HG03066 (cell line): ENCODE data around the gene ZNF446.
"Not testable (repeated sequence)": the region's sequence is repeated elsewhere in the genome, so short reads cannot be mapped to it uniquely, and the experiment has no call there.

Experiments
- ATAC-seq: cut with Tn5 transposase; IDR thresholded peaks from one replicate; pipeline ENCODE4 v1.9.1; 2021; ENCODE audit warnings: low read depth; ENCODE audit not compliant: unreplicated experiment

The ZNF446 gene

DNA sequence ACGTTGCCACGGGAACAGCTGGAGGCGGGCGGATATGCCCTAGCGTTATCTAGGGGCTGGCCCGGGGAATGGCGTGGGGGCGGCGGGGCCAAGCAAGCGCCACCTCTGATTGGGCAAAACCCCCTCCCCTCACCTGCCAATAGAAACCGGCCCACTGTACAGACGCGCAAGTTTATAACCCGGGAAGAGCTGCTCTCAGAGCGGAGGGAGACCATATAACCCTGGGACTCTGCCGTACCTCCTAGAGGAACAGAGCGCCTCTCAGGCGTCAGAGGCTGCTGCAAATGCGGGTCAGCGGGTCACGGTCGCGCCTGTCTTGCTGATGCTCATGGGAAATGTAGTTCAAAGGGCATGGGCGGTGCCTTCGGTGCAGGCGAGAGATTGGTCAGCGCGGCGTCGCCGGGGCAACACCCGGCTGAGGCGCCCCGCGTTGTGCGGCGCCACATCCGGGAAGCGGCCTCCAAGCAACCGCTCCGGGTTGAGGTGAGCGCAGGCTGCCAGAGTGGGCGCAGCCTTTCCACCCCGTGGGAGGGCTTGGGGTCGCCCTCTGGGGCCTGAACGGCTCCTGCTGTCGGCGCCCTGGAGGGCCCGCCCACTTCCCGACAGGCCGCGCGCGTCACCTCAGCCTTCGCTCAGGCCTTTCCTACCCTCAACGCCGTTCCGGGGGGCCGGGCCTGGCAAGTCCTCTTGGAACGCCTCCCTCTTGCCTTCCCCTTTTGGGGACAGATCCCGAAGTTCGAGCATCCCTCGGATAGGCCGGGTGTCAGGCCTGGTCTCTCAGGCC lies at the start of gene ZNF446:
Gene ZNF446, plus strand, starts transcription at position 639 of the 784 bp plus-strand sequence. CDS start 867 bp downstream, outside the sequence.
- ATAC-seq, result peak; percentile 88

DNA sequence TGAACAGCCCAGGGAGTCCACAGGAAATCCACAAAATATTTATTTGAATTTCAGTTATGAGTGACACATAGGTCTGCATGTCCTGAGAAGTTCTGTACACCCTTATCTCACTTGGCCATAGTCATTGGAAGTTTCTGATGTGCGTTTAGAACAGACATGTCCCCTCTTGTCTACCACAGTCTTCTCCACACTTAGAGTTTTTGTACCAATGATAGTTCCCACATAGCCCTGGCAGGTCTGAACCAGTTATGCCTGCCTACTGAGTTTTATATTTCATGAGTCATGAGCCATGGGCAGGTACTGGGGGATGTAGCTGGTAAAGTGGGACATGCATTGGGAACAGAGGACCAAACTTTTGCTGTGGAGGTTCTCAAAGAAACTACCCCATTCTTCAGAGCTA lies 47.5 kb upstream of the ZNF446 start:
- no peak for ATAC-seq

DNA sequence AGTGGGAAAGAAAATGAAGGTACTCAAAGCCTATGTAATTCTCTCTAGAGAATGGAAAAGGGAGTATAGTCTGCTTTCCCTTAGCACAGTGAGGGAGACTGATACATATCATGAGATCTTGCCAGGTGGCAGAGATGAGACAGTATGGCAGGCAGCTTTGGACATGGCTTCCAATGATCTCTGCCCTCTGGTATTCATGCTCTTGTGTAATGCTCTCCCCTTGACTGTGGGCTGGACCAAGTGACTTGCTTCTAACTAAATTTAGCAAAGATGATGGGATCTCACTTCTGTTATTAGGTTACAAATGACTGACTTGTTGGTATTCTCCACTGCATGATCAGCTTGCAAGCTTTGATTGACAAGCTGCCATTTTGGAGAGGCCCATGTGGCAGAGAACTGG lies 46.4 kb upstream of the ZNF446 start:
- ATAC-seq, result no peak

GRCh38 chr19:58434217-58434616 lies 41.9 kb upstream of the ZNF446 start:
- ATAC-seq, result no peak

- ATAC-seq, result peak; percentile 95
Measured at GRCh38 chr19:58439576-58440554, 36.3 kb upstream of the ZNF446 start, which contains the start of gene ZNF132. Gene ZNF132, minus strand, starts transcription at chr19:58440153. Its CDS starts 332 bp downstream, at chr19:58439821.

DNA sequence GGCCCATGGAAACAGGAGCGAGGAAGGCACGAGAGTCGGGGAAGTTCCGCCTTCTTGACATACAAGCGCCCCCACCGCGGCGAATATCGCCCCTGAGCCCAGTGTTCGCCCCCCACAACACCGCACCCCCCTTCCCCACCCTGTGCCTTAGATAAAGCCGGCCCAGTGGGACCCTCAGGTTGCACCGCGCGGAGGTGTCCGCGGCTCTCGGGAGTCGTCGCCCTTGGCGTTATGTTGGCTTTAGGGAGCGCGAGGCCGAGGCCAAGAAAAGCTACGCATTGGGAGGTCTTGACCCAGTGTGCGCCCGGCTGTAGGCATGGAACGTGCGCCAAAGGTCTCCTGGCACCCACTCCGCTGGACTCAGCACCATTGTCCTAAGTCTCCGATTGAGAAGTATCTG lies 35.6 kb upstream of the ZNF446 start:
- no peak for ATAC-seq

GRCh38 chr19:58442986-58443385 lies 33.2 kb upstream of the ZNF446 start:
- not testable (repeated sequence) for ATAC-seq

GRCh38 chr19:58448860-58449259 lies 27.3 kb upstream of the ZNF446 start:
- not testable (repeated sequence) for ATAC-seq

- ATAC-seq, result not testable (repeated sequence)
Measured at GRCh38 chr19:58449980-58450379, 26.2 kb upstream of the ZNF446 start.

- no peak for ATAC-seq
Measured at GRCh38 chr19:58450856-58451357, 25.2 kb upstream of the ZNF446 start.

DNA sequence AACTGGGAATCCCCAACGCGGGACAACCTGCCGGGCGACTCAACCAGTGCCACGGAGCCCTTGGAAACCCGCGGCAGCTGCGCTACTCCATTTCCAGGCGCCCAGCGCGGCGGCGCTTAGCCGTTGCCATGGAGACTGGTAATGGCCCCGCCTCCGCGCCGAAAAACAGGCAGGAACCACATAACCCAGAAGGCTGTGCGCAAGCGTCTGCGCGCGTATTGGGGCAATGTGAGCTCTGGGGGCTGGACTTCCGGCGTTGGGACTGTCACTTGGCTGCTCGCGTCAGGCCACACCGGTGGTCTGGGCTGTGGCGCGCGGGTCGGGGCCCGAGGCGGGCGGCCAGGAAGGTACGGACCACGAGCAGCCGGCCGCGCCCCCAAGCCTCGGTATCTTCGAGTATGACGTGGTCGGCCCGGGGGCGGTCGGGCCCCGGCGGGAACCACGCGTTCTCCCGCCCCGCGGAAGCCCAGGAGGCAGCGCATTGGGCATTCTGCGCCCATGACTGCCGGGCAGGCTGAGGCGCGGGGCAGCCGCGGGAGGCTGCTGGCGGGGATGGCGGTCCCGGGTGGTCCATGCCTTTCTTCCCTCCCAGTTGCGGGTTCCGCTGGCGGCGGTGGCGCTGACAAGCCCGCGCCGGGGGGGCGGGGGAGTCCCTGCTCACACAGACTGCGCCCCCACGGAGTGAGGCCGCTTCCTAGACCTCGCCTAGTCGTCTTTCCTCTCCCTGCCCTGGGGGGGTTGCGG lies 24.6 kb upstream of the ZNF446 start, which contains the start of gene ZNF324B:
Gene ZNF324B, plus strand, starts transcription at position 265 of the 744 bp plus-strand sequence. CDS start 2,080 bp downstream, outside the sequence.
- ATAC-seq, result peak; percentile 93

GRCh38 chr19:58453743-58454142 lies 22.4 kb upstream of the ZNF446 start:
- ATAC-seq, result no peak

DNA sequence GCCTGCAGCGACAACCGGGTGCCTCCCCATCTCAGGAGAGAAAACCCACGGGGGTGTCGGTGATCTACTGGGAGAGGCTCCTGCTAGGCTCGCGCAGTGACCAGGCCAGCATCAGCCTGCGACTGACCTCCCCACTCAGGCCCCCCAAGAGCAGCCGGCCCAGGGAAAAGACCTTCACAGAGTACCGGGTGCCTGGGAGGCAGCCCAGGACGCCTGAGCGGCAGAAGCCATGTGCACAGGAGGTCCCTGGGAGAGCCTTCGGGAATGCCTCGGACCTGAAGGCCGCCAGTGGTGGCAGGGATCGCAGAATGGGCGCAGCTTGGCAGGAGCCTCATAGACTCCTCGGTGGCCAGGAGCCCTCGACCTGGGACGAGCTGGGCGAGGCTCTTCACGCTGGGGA lies 20.8 kb upstream of the ZNF446 start:
- ATAC-seq, result no peak

- no peak for ATAC-seq
Measured at GRCh38 chr19:58456111-58456510, 20.0 kb upstream of the ZNF446 start.

DNA sequence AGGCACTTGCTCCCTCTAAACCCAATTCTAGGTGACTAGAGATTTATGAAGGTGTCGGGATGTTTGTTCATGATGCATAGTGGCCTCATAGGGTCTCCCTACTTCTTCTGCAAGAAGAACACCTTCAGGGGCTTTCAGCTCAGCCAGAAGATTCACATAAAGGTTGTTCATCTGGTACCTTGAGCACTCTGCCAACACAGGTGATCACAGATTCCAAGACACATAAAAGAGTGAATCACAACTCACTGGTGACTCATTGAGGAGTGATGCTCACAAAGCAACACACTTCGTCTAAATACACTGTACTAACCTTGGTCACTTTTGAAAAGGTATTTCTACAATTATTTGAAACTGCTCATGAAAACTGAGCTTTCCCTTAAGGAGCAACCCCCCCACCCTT lies 16.1 kb upstream of the ZNF446 start:
- ATAC-seq, result no peak

DNA sequence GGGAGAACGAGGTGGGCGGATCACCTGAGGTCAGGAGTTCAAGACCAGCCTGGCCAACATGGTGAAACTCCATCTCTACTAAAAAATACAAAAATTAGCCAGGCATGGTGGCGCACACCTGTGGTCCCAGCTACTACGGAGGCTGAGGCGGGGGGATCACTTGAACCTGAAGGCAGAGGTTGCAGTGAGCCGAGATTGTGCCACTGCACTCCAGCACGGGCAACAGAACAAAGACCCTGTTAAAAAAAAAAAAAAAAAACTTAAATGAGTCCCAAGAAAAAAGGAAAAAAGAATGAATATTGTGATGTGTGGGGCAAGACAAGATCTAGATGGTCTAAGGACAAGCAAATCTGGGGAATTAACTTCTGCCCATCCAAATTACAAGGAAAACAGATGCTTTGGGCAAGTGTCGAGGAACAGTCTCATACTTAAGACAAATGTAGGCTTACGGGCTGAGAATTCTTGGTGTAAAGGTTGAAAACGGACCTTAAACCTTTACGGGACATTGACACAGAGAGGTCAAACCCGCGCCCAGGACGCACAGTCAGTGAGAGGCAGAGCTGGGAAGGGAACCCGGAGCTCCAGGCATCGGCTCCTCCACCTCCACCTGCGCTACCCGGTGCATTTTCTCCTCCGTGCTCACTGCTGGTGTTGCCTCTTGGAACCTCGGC lies 9.9 kb upstream of the ZNF446 start:
- ATAC-seq, result peak; percentile 23

DNA sequence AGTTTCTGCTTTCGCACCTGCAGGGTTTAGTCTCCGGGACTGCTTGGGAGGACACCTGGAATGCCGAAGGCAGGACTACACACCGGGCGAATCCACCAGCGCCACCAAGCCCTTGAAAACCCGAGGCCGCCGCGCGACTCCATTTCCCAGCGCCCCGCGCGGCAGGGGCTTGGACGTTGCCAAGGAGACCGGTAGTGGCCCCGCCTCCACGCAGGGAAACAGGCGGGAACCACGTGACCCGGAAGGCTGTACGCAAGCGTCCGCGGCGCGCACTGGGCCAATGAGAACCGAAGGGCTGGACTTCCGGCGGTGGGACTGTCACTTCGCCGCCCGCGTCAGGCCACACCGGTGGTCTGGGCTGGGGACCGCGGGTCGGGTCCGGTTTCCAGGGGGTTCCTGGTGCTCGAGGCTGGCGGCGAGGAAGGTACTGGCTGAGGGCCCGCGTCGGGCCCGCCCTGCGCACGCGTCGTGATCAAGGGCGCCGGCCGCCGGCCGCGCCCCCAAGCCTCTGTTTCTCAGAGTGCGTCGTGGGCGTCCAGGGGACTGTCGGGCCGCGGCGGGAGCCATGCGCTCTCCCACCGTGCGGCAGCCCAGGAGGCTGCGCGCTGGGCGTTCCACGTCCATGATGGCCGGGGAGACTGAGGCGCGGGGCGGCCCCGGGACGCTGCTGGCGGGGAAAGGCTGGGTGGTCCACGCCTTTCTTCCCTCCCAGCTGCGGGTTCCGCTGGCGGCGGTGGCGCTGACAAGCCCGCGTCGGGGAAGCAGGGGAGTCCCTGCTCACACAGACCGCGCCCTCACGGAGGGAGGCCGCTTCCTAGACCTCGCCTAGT lies 9.2 kb upstream of the ZNF446 start, which contains the start of gene ZNF324:
Gene ZNF324, plus strand, starts transcription at position 321 of the 830 bp plus-strand sequence. CDS start 2,106 bp downstream, outside the sequence.
- ATAC-seq, result peak; percentile 84

DNA sequence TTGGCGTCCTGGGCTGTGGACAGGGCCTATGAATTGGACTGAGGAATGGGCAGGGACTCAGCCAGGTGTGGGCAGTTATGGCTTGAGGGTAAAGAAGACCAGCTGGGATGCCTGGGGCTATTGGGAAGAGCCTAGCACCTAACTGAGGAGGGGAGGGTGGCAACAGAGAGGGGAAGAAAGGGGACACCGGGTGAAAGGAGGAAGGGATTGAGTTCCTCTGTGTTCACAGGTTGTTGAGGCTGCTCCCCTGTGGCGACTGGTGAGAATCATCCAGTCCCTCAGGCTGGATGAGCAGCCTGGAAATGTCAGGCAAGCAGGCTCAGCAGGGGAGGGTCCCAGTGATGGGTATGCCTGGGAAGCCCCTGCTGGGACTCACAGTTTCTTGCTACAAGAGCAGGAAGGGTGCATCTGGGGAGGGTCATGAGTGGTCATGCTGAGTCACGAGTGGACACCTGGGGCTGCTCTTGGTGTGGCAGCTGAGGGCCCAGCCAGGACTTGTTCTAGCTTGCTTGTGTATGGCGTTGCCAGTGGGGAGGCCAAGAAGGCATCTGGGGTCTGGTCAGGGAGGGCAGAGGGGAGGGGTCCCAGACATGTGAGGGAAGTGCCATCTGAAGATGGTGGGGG lies 7.8 kb upstream of the ZNF446 start:
- no peak for ATAC-seq
